Measurements from ENCODE around the gene TUB.

The TUB gene

GRCh38 chr11:8109675-8110074, 28.7 kb downstream of the TUB start:
- DNase-seq = no peak

DNA sequence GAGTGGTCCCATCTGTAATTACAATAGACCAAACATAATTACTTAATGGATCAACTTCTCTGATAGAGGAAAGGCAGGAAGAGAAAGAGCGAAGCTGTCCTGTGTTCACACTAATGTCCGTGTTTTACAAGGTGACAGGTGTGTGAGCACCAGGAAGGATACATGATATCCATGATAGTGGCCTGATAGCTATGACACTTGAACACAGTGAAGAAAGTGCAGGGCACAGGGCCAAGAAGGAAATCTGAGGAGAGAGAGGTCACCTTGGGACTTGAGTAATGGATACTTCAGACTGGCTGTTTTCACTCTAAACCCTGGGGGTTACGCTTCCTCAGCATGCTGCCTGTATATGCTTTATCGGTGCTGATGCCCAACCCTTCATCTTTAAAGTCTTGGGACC, 29.4 kb downstream of the TUB start:
- no peak for DNase-seq

DNA sequence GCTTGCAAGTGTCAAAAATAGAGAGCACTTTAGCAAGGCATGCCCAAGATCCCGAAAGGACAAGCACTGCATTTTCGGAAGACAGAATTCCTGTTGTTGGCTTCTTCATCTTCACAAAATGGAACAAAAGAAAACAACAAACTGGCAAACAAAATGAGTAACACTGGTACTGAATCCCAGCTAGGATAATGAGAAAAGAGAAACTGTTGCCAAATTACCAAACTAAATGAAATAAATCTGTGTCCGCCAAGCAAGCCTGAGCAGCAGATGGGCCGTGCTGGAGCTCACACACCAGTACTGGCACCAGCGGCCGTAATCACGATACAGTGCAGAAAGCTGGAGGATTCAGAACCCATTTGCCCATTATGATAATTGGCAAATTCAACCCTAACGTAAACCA, 30.6 kb downstream of the TUB start:
- no peak for DNase-seq

GRCh38 chr11:8122173-8122764, 41.3 kb downstream of the TUB start:
- no peak for DNase-seq

DNA sequence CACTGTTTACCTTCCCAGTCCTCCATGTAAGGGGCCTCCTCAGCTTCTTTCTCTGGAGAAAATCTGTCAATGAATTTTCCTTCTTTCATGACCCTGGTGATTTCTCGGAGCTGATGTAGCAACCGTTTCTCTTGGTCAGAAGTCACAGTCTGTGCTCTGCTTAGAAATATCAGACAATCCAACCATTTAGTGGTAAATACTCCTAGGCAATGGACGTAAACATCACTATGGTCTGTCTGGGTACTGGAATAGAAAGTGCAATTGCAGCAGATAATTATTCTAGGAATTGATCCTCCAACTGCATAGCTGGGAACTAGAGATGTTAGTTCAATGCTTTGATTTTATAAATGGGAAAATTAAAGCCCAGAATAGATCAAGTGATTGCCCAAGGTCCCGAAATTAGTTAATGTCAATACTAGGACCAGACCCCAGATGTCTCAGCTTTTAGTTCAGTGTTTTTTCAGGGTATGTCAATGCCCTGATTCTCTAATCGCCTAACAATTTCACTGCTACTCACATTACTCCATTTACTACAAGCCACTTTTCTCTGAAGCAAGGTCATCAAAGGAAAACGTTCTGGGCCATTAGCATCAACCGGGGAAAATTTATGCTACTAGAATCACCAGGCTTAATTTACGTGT, 45.8 kb downstream of the TUB start:
- no peak for DNase-seq

DNA sequence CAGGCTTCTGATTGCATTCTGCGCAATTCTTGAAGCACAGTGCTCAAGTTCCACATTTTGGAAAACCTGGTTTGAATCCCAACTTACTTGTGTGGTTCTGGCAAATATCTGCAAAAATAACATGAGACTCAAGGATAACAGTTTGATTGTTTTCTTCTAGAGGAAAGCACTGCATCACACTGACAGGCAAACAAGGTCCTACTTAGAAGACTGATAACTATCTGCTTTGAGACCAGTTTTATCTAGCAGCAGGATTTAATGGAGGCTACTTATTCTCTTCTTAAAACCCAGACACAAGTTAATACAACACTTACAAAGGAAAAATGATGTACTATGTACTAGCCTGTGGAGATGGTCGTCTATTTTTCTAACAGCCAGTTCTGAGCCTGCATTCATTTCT, 46.4 kb downstream of the TUB start:
- DNase-seq = no peak

DNA sequence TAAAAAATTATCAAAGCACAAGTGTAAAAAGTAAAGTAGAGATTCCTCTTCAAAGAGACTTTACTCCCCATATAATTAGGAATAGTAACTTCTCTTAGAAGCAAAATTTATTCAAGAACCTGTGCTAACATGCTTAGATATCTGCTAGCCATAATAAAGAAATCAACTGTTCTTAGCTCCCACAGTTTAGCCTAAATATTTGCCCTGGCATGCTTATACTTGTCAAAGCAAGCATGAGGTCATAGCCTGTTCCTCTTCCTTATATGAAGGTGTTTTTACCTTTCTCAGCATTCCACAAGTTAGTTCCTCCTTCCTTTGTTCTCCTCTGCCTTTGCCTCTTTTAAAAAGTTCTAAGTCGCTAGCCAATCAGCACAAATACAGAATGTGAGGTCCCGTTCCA, 57.5 kb downstream of the TUB start:
- DNase-seq = no peak

DNA sequence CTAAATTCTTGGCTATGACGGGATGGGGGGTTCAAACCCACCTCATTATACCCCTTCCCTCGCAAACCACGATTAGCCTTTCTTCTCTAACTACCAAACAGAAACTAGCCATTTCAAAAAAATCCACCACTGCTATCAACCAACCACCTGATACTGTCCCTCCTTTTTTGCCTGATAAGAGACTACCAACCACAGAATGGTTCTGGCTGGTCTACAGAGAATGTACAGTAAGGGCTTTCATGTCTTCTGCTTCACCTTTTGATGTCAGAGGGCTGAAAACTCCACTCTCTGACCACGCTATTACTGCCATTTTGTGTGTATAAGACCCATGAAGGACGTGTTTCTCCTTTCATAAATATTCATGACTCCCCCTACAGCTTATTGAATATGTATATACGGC, 68.7 kb downstream of the TUB start:
- peak; percentile 12 for DNase-seq

Data from hematopoietic multipotent progenitor cell treated with erythropoietin and hydrocortisone succinate and interleukin-3 and kit ligand, for 8 days (in vitro differentiated cells).